HG02798 (cell line): ENCODE results near the gene CPXM1.

Source experiments
- ATAC-seq: cut with Tn5 transposase; IDR thresholded peaks from one replicate; pipeline ENCODE4 v1.9.1; 2021; ENCODE audit warnings: mild to moderate bottlenecking; ENCODE audit not compliant: unreplicated experiment, poor library complexity

CPXM1 gene

DNA sequence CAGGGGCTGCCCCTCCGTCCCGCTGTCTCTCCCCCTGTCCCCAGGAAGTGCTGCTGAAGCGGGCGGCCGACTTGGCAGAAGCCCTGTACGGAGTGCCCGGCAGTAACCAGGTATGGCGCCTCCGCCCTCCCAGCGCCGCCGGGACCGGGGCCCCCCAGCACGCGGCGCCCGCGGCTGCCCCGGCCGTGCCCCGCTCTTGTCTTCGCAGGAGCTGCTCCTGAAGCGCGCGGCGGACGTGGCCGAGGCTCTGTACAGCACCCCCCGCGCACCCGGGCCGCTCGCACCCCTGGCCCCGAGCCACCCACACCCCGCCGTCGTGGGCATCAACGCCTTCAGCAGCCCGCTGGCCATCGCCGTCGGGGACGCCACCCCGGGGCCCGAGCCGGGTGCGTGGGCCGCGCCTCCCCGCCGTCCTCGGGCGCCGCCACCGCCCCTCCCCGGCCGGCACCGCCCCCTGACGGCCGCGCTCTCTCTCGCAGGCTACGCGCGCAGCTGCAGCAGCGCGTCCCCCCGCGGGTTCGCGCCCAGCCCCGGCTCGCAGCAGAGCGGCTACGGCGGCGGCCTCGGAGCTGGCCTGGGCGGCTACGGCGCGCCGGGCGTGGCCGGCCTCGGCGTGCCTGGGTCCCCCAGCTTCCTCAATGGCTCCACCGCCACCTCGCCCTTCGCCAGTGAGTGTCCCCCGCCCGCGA, 48.4 kb downstream of the CPXM1 start:
- no peak for ATAC-seq

DNA sequence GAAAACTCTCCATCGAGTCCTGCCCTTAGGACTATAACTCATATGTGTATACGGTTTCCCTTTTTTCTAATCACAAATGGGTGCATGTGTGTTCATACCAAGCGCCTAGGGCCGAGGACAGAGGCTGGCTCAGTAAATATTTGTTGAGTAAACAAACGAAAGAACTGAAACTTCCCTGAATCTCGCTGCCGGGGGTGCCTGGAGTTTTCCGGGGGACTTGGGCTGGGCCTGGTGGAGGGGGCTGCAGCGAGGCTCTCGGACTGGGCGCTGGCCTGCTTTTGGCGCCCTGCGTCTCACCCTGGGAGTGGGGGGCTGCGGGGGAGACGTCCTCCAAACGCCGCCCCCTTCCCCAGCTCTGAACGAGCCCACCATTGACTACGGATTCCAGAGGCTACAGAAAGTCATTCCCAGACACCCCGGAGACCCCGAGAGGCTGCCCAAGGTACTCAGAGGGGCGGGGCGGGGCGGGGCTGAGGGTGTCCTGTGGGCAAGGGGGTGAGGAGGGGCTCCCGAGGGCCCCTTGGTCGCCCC, 49.0 kb downstream of the CPXM1 start:
- ATAC-seq: no peak

GRCh38 chr20:2750491-2751251, 49.8 kb downstream of the CPXM1 start:
- ATAC-seq: no peak

- no peak for ATAC-seq
These were observed 50.4 kb downstream of the CPXM1 start for GRCh38 chr20:2749951-2750490.

DNA sequence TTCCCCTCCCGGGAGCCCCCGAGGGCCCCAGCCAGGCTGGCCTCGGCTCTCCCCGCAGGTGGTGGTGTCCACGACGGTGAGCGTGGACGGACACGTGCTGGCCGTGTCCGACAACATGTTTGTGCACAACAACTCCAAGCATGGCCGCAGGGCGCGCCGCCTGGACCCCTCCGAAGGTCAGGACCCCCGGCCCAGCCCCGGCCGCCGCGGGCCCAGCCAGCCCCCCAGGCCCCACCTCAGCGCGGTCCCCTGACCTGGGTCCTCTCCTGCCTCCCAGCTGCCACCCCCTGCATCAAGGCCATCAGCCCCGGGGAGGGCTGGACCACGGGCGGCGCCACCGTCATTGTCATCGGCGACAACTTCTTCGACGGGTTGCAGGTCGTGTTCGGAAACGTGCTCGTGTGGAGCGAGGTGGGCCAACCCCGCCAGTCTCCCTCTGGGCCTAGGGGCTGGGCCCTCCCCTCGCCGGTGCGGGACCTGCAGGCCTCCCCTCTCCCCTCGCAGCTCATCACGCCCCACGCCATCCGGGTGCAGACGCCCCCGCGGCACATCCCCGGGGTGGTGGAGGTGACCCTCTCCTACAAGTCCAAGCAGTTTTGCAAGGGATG, 51.0 kb downstream of the CPXM1 start:
- ATAC-seq: no peak

GRCh38 chr20:2748551-2749342, 51.7 kb downstream of the CPXM1 start:
- ATAC-seq: no peak

DNA sequence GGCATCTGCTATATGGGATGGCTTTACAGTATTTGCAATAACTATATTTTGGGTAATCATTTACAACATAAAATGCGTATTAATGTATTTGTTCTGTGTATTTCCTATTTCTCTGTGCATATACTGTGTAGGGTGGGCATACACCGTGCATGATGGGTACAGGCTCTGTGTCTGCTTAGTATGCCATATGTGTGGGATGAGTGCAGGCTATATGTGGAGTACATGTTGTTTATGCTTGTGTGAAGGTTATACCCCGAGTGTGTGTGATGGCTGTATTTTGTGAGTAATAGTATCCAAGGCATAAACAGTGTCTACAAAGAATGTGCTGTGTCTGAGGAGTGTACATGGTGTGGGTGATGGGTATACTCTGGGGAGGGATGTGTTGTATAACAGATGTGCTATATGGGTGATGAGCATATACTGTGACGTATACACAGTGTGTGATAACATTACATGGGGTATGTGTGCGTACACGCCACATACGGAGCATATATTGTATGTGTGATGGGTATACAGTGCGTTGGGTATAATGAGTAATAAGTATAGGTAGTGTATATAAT, 52.7 kb downstream of the CPXM1 start:
- ATAC-seq: no peak

DNA sequence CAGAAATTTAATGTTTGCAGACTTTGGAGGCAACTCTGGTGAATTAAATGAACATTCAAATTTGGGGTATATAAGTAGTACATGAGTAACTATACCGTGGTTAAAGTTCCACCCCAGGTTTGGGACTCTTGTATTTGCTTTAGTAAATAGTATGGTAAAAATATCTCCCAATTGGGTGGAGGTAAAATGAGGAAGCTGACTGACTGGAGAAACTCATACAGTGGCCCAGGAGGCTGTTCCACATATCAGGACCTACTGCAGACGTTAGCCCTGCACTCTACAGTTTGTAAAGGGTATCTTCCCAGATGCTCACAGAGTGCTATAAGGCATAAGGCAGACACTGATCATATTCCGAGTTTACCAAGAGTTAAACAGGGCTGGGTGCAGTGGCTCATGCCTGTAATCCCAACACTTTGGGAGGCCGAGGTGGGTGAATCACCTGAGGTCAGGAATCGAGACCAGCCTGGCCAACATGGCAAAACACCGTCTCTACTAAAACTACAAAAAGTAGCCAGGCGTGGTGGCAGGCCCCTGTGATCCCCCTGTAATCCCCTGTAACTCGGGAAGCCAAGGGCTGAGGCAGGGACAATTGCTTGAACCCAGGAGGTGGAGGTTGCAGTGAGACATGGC, 53.7 kb downstream of the CPXM1 start:
- no peak for ATAC-seq

- no peak for ATAC-seq
These were observed 54.3 kb downstream of the CPXM1 start for GRCh38 chr20:2745936-2746635.

DNA sequence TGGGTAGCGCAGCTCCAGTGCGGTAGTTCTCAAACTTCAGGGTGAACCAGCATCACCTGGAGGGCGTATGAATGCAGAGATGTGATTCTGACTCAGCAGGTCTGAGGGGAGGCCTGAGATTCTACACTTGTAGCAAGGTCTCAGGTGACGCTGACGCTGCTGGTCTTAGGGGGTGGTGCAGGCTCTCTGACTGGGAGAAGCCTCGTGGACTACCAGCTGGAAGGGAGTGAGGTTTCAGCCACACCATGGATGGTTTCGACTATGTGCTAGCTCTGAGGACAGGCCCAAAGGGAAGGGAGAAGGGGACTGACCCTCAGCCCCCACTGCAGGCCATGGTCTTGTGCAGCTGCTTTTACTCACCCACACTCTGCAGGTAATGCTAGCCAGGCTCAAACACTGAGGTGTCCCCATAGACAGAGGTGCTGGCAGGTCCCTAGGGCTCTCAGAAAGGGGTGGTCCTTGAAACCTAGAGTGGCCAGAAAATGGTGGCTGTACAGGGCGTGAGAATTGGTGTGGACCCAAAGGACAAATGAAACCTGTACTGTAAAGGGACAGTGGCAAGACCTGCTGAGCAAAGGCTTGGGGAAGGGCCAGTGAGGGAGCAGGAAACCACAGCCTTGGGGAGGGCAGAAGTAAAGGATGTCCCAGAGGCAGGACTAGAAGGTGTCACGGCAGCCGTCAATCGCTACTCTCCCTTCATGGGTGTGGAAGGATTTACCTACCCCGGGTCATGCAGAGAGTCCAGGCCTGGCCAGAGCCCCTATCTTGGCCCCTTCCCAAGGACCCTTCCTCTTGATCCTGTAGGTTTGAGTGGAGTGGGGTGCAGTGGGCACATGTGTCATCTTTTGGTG, 55.1 kb downstream of the CPXM1 start:
- no peak for ATAC-seq
